HepG2 (cell line): ENCODE results near the gene PRSS33.

ENCODE experiments used
- ATF2 ChIP-seq: sonication (generic); formaldehyde crosslinking; IDR thresholded peaks from 2 replicates; pipeline ENCODE4 v1.4.0; 2020; ENCODE audit warnings: missing genetic modification reagents
- CHD4 ChIP-seq: fragments of 200-600 bp; sonication (generic); IDR thresholded peaks from 2 replicates; pipeline ENCODE4 v1.7.0; 2017; ENCODE audit warnings: mild to moderate bottlenecking, low read length, borderline replicate concordance
- KDM1A ChIP-seq: IDR thresholded peaks from 2 replicates; pipeline ENCODE4 v1.6.1; 2016; ENCODE audit warnings: missing compliant biosample characterization
- TF ChIP-seq, protein P1 (sequence below): sonication (generic); formaldehyde crosslinking; IDR thresholded peaks from 2 replicates; pipeline ENCODE4 v1.4.0; 2020; ENCODE audit warnings: missing genetic modification reagents, mild to moderate bottlenecking, borderline replicate concordance

DNA sequence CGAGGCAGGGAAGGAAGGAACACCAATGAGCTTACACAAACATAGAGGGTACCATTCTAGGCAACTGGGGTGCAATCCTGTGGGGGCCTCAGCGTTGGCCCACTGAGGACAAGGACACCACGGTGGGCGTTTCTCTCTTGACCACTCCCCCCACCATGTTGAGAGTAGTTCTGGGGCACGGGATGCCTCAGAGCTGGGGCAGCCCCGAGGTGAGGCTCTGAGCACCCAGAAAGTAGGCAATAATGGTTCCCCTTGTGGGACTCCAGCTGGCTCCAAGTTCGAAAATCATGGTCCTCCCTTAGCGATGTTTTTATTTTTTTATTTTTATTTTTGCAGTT, 34.8 kb upstream of the PRSS33 start:
- TF ChIP-seq CHD4: no peak
- TF ChIP-seq KDM1A (CRISPR knock-in tag): no peak
- TF ChIP-seq, protein P1, sequence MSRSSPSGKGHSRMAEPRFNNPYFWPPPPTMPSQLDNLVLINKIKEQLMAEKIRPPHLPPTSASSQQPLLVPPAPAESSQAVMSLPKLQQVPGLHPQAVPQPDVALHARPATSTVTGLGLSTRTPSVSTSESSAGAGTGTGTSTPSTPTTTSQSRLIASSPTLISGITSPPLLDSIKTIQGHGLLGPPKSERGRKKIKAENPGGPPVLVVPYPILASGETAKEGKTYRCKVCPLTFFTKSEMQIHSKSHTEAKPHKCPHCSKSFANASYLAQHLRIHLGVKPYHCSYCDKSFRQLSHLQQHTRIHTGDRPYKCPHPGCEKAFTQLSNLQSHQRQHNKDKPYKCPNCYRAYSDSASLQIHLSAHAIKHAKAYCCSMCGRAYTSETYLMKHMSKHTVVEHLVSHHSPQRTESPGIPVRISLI (CRISPR knock-in tag): no peak
- TF ChIP-seq ATF2: no peak
